ENCODE measurements around the gene CPM. TPM values are rescaled to one million over a fixed set of nuclear protein-coding genes. Genes with fewer than 3 reads are reported as not detected.
A peak's percentile ranks its signal among the peaks of the same experiment; 100 is the strongest.

CPM gene
- total and polyA plus RNA-seq, 10 of the 15 experiments (the other 5 are each of a cell fraction or from before 2014, with no cell fraction given): 0.06 to 1.7 (median 0.41) TPM

- no peak for TF ChIP-seq MEF2A (IDR thresholded peaks at IDR 0.05; ENCODE audit: insufficient read depth, low read depth, low read length)
- no peak for TF ChIP-seq BRCA1 (IDR thresholded peaks at IDR 0.05; ENCODE audit: low read depth, low read length)
Observed at GRCh38 chr12:68959143-68959858, 26.3 kb upstream of the CPM start (continued).

GRCh38 chr12:68958322-68958721 lies 25.4 kb upstream of the CPM start:
- H3K4me3 ChIP-seq: no peak overlapping the region
- DNase-seq (ENCODE audit: low read depth, low spot score) (peak; percentile 48), ATAC-seq (peak; percentile 91), FAIRE-seq (peak; percentile 88)
- RAD21 ChIA-PET (ENCODE audit: unreplicated experiment): no interaction called here
- H4K20me1 ChIP-seq (ENCODE audit: control insufficient read depth, insufficient read depth): no peaks in the 10 kb centered on the region
- WGBS (ENCODE audit: insufficient coverage, insufficient replicate concordance, low lambda C conversion rate, missing lambda C conversion rate): 0% methylated on average over 3 of the region's 3 CpGs
- no peaks in the 10 kb centered on the region for H3K27me3 ChIP-seq (replicated peaks in 1 of 2; ENCODE audit: control insufficient read depth in 2 of 2, insufficient read depth in 2 of 2, low read length in 1 of 2)
- H3K79me2 ChIP-seq (ENCODE audit: control insufficient read depth, insufficient read depth, low read length): no peaks in the 10 kb centered on the region
- peak overlapping the region; percentile 82 for H2AFZ ChIP-seq (ENCODE audit: control insufficient read depth, low read depth, low read length)
- CTCF ChIA-PET: interaction anchor here (1.4 kb wide), 1 partner anchor 25 kb away, joined by 3 read pairs; no protein-coding TSS in a partner anchor
- H3K9ac ChIP-seq (ENCODE audit: control insufficient read depth, insufficient read depth, low read length): no peak overlapping the region
- intact Hi-C loops (cut with micrococcal nuclease; ENCODE audit: unreplicated experiment): no loop called here
- in situ Hi-C loops (cut with MboI): no loop called here
- no TSS peak for BruUV-seq (replicated peaks)
- H3K9me3 ChIP-seq (replicated peaks; ENCODE audit: control insufficient read depth, insufficient read depth, low read length): no peaks in the 10 kb centered on the region
- SMC1A ChIA-PET (ENCODE audit: uncharacterized antibody, unreplicated experiment): no interaction called here
- no peak overlapping the region for H3K27ac ChIP-seq (ENCODE audit: control insufficient read depth, insufficient read depth)
- H3K4me2 ChIP-seq (ENCODE audit: control insufficient read depth, insufficient read depth): peak overlapping the region; percentile 11
- POLR2A ChIA-PET: no interaction called here
- no peaks in the 10 kb centered on the region for H3K36me3 ChIP-seq (ENCODE audit: control insufficient read depth in 2 of 2, insufficient read depth in 2 of 2, low read length in 1 of 2)
- peaks cover 6% of the 10 kb centered on the region; the same call in 1 of the 2 replicates for H3K4me1 ChIP-seq (ENCODE audit: control insufficient read depth, insufficient read depth, low read length)
- 0 out of 2 replicates have a peak, but pooled peaks have one; percentile 31 for TF ChIP-seq DPF2 (IDR thresholded peaks at IDR 0.05)
- 0 out of 2 replicates have a peak, but pooled peaks have one; percentile 13 for TF ChIP-seq CREB1 (IDR thresholded peaks at IDR 0.05; ENCODE audit: low read depth)
- TF ChIP-seq, protein P1, sequence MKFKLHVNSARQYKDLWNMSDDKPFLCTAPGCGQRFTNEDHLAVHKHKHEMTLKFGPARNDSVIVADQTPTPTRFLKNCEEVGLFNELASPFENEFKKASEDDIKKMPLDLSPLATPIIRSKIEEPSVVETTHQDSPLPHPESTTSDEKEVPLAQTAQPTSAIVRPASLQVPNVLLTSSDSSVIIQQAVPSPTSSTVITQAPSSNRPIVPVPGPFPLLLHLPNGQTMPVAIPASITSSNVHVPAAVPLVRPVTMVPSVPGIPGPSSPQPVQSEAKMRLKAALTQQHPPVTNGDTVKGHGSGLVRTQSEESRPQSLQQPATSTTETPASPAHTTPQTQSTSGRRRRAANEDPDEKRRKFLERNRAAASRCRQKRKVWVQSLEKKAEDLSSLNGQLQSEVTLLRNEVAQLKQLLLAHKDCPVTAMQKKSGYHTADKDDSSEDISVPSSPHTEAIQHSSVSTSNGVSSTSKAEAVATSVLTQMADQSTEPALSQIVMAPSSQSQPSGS (IDR thresholded peaks at IDR 0.05; ENCODE audit: low read length): no peak
- TF ChIP-seq JUNB (IDR thresholded peaks at IDR 0.05): peak; percentile 60
- no peak for TF ChIP-seq POU2F2 (IDR thresholded peaks at IDR 0.05; ENCODE audit: borderline replicate concordance, low read depth, low read length)
- TF ChIP-seq PAX5 (IDR thresholded peaks at IDR 0.05; ENCODE audit: borderline replicate concordance, low read depth, low read length): no peak
- no peak for TF ChIP-seq NR2C1 (IDR thresholded peaks at IDR 0.05)
- peak; percentile 59 to 60 for TF ChIP-seq IKZF2 (IDR thresholded peaks at IDR 0.05)
- TF ChIP-seq EED (IDR thresholded peaks at IDR 0.05; ENCODE audit: low read depth): 0 out of 2 replicates have a peak, but pooled peaks have one; percentile 21
- TF ChIP-seq IKZF1 (conservative IDR thresholded peaks at IDR 0.05): peak; percentile 55
- TF ChIP-seq YY1 (IDR thresholded peaks at IDR 0.05; ENCODE audit: low read depth, low read length): peak; percentile 82
- no peak for TF ChIP-seq RB1 (IDR thresholded peaks at IDR 0.05; ENCODE audit: borderline replicate concordance)
- peak; percentile 50; the same call in 1 of the 2 replicates for TF ChIP-seq IRF4 (IDR thresholded peaks at IDR 0.05; ENCODE audit: low read depth, low read length)
- peak; percentile 58 for TF ChIP-seq RUNX3 (IDR thresholded peaks at IDR 0.05; ENCODE audit: low read length)
- no peak for TF ChIP-seq NFYA (IDR thresholded peaks at IDR 0.05; ENCODE audit: borderline replicate concordance, low read depth, low read length)

Data from GM12878 (cell line).